HG03558 (cell line): ENCODE results near the gene EMC10.
"Not testable (repeated sequence)": the region's sequence is repeated elsewhere in the genome, so short reads cannot be mapped to it uniquely, and the experiment has no call there.

Source experiments
- ATAC-seq: cut with Tn5 transposase; IDR thresholded peaks from one replicate; pipeline ENCODE4 v1.9.1; 2021; ENCODE audit warnings: moderate number of reproducible peaks; ENCODE audit not compliant: unreplicated experiment; ENCODE audit errors: extremely low read depth

The EMC10 gene

DNA sequence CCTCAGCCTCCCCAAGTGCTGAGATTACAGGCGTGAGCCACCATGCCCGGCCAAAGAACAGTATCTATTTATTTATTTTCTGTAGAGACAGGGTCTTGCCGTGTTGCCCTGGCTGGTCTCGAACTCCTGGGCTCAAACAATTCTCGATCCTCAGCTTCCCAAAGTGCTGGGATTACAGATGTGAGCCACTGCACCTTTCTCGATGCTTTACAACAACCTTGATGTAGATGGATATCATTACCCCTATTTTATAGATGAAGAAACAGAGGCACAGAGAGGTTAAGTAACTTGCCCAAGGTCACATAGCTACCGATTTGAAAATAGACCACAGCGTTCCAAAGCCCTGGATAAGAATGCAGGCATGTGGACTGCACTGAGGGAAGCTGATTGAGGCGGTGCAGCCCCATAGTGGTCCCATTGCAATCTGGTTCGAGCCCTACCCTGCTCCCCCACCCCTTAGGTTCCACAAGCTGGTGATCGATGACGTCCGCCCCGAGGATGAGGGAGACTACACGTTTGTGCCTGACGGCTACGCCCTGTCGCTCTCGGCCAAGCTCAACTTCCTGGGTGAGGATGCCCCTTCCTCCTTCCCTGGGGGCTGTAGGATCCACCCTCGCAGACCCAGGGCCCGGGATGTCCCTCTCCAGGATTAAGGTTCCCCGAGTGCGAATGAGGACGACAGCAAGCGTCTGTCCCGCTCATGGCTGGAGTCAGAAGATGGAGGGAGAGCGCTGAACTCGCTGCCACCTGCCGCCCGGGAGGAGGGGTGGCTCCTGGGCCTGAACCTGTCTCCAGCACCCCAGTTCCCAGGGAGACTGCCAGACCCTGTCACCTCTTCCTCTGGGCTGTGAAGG, 25.7 kb upstream of the EMC10 start:
- ATAC-seq: no peak

DNA sequence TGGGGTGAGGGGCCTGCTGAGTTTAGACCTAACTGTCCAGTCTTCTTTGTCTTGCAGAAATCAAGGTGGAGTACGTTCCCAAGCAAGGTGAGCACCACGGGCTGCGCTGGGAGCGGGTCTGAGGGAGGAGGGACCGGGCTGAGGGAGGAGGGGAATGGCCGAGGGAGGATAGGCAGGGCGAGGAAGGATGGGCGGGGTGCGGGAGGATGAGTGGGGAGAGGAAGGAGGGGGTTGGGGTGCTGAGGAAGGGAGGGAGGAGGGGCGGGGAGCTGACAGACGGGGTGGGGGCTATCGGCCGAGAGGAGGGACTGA, 25.1 kb upstream of the EMC10 start:
- no peak for ATAC-seq

DNA sequence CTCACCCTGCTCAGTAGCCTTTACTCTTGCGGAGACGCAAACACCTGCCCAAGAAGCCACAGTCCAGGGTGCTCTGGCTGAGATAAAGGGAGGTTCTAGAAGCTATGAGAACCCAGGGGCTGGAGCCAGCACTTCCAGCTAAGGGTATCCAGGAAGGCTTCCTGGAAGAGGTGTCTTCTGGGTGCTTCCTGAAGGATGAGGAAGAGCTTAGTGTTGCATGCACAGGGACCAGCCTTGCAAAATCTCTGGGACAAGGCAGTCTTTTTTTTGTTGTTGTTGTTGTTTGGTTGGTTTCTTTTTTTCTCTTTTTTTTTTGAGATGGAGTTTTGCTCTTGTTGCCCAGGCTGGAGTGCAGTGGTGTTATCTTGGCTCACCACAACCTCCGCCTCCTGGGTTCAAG, 23.1 kb upstream of the EMC10 start:
- ATAC-seq: no peak

DNA sequence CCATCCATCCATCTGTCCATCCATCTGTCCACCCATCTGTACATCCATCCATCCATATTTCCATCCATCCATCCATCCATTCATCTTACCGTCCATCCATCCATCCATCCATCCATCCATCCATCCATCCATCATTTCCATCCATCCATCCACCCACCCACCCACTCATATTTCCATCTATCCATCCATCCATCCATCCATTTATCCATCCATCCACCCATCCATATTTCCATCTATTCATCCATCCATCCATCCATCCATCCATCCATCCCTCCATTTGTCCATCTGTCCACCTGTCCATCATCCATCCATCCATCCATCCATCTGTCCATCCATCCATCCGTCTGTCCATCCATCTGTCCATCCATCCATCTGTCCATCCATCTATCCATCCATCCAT, 20.3 kb upstream of the EMC10 start:
- ATAC-seq: no peak

DNA sequence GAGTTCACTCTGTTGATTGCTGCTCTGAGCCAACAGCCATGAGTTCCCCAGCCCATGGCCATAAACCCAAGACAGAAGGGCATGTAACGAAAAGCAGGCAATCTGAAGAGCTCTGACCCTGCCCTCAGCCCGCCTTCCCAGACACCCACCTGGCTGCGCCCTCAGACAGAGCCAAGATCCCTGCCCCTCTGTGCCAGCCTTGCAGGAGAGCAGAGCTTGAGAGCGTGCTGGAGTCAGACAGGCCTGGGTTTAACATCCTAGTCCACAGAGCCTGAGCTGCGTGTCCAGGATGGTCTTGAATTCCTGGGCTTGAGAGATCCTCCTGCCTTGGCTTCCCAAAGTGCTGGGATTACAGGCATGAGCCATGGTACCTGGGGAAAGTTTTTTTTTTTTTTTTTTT, 19.0 kb upstream of the EMC10 start:
- ATAC-seq: no peak

DNA sequence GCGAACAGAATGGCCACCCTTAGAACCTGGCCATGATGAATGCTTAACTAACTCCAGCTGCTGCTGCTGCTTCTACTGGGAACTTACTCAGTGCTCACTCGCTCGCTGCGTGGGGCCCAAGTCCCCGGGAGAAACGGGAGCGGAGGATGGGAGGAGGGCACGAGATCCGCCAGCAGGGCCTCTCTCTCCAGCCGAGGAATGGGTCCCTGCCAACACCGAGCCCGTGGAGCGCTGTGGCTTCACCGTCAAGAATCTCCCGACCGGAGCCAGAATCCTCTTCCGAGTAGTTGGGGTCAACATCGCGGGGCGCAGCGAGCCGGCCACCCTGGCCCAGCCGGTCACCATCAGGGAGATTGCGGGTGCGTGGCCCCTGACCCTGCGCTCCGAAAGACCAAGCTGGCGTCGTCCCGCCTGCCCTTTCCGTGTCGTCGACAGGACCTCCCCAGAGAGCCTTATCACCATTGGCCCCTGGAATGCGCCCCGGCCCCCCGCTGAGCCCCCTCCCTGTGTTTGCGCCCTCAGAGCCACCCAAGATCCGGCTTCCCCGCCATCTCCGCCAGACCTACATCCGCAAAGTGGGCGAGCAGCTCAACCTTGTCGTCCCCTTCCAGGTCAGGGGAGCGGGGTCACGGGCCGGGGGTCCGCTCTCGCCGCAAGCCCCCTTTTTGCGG, 17.8 kb upstream of the EMC10 start:
- ATAC-seq: no peak

DNA sequence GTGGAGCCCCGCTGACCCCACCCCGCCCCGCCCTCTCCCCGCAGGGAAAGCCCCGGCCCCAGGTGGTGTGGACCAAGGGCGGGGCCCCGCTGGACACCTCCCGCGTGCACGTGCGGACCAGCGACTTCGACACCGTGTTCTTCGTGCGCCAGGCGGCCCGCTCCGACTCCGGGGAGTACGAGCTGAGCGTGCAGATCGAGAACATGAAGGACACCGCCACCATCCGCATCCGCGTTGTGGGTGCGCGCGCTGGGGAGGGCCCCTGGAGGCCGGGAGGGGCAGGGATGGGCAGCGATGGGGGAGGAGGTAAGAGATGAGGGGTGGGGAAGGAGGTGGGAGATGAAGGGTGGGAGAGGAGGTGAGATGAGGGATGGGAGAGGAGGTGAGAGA, 17.2 kb upstream of the EMC10 start:
- ATAC-seq: no peak

DNA sequence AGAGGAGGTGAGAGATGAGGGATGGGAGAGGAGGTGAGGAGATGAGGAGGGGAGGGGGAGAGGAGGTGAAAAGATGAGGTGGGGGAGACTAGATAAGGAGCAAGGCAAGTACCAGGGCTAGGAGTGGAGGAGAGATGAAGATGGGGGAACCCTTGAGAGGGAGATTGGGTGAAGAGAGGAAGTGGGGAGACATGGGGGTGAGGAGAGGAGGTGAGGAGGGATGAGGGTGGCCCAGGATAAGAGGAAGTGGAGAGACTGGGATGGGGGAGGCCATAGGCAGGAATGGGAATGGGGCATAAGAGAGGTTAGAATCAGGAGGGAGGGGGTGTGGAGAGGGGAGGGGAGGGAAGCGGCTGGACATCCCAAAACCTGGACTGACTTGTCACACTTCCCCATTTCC, 16.7 kb upstream of the EMC10 start:
- ATAC-seq: no peak

DNA sequence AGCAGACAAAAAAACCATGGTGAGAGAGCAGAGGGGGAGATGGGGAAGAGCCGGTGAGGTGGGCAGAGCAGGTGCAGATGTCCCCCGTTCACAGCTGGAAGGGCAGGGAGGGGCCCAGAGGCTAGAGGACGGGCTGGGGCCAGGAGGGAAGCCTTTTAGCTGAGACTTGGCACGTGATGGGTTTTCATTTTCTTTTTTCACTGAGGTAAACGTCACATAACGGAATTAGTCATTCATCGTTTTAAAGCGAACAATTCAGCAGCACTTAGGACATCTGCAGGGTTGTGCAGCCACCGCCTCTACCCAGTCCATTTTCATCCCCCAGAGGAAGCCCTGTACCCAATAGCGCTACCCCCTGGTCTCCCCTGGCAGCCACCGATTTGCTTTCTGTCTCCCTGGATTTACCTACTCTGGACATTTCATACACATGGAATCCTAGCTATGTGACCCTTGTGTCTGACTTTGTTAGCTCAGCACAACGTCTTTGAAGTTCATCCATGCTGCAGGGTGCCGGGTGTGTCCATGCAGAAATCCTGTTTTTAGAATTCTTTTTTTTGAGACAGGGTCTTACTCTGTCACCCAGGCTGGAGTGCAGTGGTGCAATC, 16.0 kb upstream of the EMC10 start:
- no peak for ATAC-seq

DNA sequence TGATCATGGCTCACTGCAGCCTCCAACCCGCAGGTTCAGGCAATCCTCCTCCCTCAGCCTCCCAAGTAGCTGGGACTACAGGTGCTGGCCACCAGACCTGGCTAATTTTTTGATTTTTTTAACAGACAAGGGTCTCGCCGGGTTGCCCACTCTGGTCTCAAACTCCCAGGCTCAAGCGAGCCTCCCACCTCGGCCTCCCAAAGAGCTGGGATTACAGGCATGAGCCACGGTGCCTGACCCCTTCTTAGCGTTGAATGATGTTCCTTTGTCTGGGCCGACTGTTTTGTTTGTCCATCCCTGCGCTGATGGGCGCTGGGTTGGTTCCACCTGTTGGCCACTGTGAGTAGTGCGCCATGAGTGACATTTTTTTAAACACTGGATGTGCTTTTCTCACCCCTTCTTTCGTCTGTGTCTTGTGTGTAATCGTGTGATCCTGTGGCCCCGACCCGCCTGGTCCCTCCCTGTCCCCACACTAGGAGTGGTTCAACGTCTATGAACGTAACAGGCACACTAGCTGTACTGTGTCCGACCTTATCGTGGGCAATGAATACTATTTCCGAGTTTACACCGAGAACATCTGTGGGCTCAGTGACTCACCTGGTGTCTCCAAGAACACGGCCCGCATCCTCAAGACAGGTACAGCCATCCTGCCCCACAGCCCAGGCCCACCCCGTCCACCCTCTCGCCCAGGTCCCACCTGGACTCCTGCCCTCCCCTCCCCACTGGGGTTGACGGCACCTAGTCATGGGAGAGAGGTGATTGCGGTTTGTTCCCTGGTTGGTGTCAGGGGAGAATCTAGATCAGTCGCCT, 15.0 kb upstream of the EMC10 start:
- no peak for ATAC-seq

DNA sequence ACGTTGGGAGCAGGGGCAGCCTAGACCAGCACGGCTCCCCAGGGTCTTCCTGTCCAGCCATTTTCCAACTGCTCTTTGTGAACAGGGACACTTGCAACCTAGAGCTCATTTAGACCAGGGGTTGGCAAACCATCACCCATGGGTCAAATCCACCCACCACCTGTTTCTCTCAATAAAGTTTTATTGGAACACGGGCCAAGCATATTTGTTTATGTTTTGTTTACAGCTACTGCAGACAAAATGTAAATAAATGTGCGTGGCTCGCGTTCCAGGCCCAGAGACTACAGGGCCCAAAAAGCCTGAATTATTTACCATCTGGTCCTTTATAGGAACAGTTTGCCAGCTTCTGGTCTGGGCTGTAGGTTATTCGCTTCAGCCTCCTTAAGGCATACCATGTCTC, 13.3 kb upstream of the EMC10 start:
- ATAC-seq: no peak

DNA sequence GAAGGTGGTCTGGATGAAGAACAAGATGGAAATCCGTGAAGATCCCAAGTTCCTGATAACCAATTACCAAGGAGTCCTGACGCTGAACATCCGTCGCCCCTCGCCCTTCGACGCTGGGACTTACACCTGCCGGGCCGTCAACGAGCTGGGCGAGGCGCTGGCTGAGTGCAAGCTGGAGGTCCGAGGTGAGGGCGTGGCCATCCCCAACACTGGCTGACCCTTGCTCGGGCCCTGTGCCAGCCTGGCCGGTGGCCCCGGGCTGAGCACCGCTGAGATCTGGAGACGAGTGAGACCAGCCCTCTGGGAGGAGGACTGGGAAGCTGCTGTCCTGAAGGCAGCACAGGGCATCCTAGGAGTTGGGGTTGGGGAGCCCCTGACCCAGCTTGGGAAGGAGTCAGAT, 12.0 kb upstream of the EMC10 start:
- ATAC-seq: no peak

DNA sequence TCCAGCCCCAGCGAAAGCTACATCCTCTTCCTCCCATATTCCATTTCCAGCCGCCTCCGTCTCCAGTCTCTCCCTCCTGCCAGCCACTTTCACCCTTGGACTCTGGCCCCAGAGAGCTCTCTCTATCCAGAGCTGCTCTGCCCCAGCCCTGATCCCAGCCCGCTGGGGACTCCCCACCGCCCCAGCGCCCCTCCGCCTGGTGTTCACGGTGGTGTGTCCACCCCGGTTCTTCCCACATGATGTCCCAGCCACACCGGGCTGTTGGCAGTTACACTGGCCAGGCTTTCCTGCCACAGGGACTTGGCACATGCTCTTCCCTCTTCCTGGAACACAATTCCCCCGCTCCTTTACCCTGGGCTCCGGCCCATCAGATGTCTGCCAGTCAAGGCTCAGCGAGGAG, 11.3 kb upstream of the EMC10 start:
- ATAC-seq: no peak

DNA sequence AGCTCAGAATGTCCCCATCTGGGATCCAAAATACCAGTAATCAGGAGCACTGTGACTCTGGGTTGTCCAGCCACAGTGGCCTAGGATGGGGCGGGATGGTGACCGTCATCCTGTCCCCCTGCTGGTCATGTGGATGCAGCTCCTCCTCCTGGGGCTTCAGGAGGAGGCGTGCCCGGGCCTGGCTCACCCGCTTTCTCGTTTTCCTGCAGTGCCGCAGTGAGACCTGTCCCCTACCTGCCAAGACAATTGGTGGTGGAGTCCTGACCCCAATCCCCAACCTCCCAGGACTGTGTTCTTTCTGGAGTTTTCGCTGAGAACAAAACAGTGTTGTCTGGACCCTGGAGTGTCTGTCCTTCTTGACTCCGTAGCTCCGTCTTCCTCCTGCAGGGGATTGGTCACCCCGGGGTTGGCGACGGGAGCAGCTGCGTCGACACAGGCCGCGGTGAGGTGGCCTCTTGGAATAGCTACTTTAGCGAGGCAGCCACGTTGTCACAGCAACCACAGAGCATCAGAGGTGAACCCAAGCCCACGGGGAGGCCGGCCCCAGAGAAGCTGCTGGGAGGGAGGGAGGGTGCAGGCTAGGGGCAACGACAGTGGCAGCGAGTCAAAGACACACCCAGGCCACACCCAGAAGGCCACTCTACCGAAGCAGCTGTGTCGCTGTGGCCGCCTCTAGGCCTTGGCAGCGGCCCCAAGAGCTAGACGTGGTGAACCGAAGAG, 10.2 kb upstream of the EMC10 start:
- no peak for ATAC-seq

DNA sequence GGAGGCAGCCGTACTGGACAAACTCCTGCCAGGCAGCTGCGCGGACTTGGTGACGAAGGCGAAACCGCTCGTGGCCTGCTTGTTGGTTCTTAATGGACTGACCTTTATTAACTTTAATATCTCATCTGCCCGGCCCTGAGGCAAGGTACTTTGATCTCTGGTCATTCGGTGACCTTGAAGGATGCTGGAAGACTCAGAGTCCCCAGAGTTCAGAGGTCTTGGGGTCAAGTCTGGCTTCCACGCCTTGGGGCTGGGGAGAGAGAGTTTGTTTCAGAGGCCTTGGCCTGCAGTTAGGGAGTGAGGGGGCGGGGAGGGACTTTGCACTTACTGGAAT, 9.6 kb upstream of the EMC10 start:
- no peak for ATAC-seq

DNA sequence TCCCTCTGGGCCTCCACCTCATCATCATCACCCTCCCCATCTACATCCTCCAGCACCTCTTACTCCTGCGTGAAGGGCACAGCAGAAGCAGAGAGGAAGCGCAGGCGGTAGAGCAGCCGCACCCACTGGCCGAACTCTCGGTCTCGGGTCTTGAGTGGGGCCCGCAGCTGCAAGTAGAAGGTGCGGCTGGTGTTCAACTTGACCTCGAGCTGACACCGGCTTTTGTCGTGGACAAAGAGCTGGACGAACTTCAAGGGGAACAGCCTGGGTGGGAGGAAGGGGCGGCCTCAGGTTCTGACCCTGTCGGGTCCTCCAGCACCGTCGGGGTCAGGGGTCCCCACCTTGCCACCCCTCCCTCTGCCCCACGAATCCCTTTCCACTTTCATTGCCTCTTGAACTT, 8.7 kb upstream of the EMC10 start:
- no peak for ATAC-seq

DNA sequence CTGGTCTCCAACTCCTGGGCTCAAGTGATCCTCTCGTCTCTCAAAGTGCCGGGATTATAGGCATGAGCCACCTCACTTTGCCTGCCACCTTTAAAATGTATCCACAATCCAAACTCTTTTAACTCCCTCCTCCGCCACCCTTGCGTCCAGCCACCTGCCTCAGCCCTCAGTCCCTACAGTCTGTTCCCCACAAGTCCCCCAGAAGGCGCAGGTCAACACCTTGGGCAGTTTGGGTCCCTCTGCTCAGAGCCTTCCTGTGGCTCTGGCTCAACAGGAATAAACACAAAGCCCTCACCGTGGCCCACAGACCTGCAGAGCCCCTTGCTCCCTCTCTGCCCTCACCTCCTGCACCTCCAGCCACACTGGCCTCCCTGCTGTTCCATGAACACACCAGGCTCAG, 7.5 kb upstream of the EMC10 start:
- ATAC-seq: no peak

DNA sequence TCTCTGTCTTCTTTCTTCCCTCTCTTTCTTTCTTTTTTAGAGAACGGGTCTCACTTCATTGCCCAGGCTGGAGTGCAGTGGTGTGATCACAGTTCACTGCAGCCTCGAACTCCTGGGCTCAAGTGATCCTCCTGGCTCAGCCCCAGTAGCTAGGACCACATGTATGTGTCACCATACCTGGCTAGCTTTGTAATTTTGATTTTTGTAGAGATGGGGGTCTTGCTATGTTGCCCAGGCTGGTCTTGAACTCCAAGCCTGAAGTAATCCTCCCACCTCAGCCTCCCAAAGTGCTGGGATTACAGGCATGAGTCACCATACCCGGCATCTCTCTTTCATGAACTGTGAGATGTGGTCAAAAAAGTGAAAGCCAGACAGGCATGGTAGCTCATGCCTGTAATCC, 3.0 kb upstream of the EMC10 start:
- not testable (repeated sequence) for ATAC-seq

DNA sequence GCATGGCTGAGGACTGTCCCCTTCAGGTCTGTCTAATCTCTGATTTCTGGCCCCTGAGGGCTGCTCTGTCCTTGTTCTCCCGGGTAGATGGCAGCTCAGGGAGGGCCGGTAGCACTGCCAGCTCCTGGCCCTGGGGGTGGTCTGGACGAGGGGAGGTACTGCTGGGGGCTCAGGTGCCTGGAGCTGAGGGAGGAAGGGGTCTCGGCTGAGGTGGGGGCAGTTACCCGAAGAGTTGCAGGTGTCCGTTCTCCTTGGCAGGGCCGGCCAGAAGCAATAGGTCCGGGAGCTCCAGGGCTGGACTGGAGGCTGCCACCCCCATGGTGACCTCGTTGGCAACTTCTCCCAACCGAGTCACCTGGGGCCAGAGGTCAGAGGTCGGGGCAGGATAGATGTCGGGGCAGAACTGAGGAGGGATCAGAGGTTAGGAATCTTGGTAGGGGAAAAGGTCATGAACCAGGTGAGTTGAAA, 1.2 kb upstream of the EMC10 start:
- no peak for ATAC-seq

DNA sequence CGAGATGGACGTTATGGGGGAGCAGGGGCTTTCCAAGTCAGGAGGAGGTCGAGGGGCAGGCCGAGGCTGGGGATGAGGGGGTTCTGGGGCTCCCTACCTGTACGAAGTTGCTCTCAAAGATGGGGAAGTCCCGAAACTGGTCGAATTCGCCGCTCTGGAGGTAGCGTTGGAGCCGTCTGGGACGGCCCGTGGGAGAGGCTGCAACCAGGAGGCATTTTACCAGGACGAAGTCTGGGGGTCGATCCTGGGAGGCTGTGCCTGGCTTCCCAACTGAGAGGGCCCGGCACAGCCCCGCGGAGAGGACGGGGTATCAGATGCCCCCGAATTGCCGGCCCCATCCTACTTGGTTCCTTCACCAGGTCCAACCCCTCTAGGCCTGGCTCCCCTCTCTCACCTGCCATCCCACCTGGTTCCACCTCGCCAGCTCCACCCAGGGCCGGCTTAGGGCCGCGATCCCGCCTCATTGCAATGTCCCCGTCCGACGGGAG, 527 bp upstream of the EMC10 start:
- no peak for ATAC-seq
